GM19455 (cell line): ENCODE data around the gene FHL2.
"Not testable (repeated sequence)": the region's sequence is repeated elsewhere in the genome, so short reads cannot be mapped to it uniquely, and the experiment has no call there.

Experiments
- ATAC-seq: cut with Tn5 transposase; IDR thresholded peaks from one replicate; pipeline ENCODE4 v1.9.1; 2021; ENCODE audit not compliant: unreplicated experiment

The FHL2 gene

GRCh38 chr2:105424836-105425235 is 26.0 kb upstream of the FHL2 start:
- ATAC-seq: not testable (repeated sequence)

- ATAC-seq: no peak
These were observed 23.9 kb upstream of the FHL2 start for GRCh38 chr2:105422801-105423200.

- ATAC-seq: no peak
These were observed 22.2 kb upstream of the FHL2 start for GRCh38 chr2:105421053-105421452.

GRCh38 chr2:105418522-105418921 is 19.7 kb upstream of the FHL2 start:
- no peak for ATAC-seq

GRCh38 chr2:105417857-105418436 is 19.1 kb upstream of the FHL2 start:
- no peak for ATAC-seq

GRCh38 chr2:105416156-105416555 is 17.3 kb upstream of the FHL2 start:
- ATAC-seq: no peak

GRCh38 chr2:105415007-105415406 is 16.2 kb upstream of the FHL2 start:
- ATAC-seq: no peak

GRCh38 chr2:105413206-105413605 is 14.4 kb upstream of the FHL2 start:
- no peak for ATAC-seq

- ATAC-seq: no peak
These were observed 13.7 kb upstream of the FHL2 start for GRCh38 chr2:105412584-105412983.

GRCh38 chr2:105411720-105412407 is 13.0 kb upstream of the FHL2 start:
- ATAC-seq: no peak

- ATAC-seq: no peak
These were observed 11.7 kb upstream of the FHL2 start for GRCh38 chr2:105410554-105410953.

- no peak for ATAC-seq
These were observed 10.9 kb upstream of the FHL2 start for GRCh38 chr2:105409717-105410116.

- no peak for ATAC-seq
These were observed 9.3 kb upstream of the FHL2 start for GRCh38 chr2:105407946-105408743.

GRCh38 chr2:105406221-105406620 is 7.4 kb upstream of the FHL2 start:
- ATAC-seq: no peak

GRCh38 chr2:105405291-105405690 is 6.4 kb upstream of the FHL2 start:
- ATAC-seq: no peak

- ATAC-seq: no peak
These were observed 5.9 kb upstream of the FHL2 start for GRCh38 chr2:105404736-105405135.

- no peak for ATAC-seq
These were observed 5.2 kb upstream of the FHL2 start for GRCh38 chr2:105403783-105404698.

GRCh38 chr2:105403241-105403782 is 4.5 kb upstream of the FHL2 start:
- no peak for ATAC-seq

- ATAC-seq: no peak
These were observed 4.0 kb upstream of the FHL2 start for GRCh38 chr2:105402809-105403208.

- ATAC-seq: no peak
These were observed 3.0 kb upstream of the FHL2 start for GRCh38 chr2:105401867-105402266.

- ATAC-seq: no peak
These were observed 1.3 kb upstream of the FHL2 start for GRCh38 chr2:105400138-105400540.
